ENCODE results near the gene RYR2. TPM values are rescaled to one million over a fixed set of nuclear protein-coding genes. Genes with fewer than 3 reads are reported as not detected.

Gene RYR2
- total and polyA plus RNA-seq, 2 donors (not counting 1 experiment from before 2014, with no cell fraction given): not detected

- no peak overlapping the region for H3K9ac ChIP-seq (ENCODE audit: low read length)
- Mint-ChIP-seq H3K9me3 (ENCODE audit: insufficient read depth) (no peaks in the 10 kb centered on the region), H3K4me1 (no peaks in the 10 kb centered on the region), H3K27me3 (no peaks in the 10 kb centered on the region), H3K27ac (no peak overlapping the region), H3K4me3 (no peak overlapping the region)
- no peaks in the 10 kb centered on the region for H3K4me1 ChIP-seq (ENCODE audit: control insufficient read depth in 2 of 2, insufficient read depth in 2 of 2, low read length in 2 of 2)
- H4K20me1 ChIP-seq (ENCODE audit: control insufficient read depth, insufficient read depth, low read length, poor library complexity, severe bottlenecking): no peaks in the 10 kb centered on the region
- no peaks in the 10 kb centered on the region for H3K27me3 ChIP-seq (replicated peaks in 1 of 4; ENCODE audit: control extremely low read depth in 1 of 4, control insufficient read depth in 3 of 4, insufficient read depth in 4 of 4, low read length in 3 of 4)
- WGBS (ENCODE audit: insufficient coverage): 88% methylated on average over 3 of the region's 6 CpGs
- POLR2A ChIA-PET: no interaction called here
- CTCF ChIA-PET: no interaction called here
- ATAC-seq (ENCODE audit: low read depth) (no peak), DNase-seq (no peak)
- H3K79me2 ChIP-seq (ENCODE audit: control insufficient read depth, insufficient read depth, low read length): no peaks in the 10 kb centered on the region
- H2AFZ ChIP-seq (ENCODE audit: insufficient read depth, low read depth, low read length, poor library complexity, severe bottlenecking): no peak overlapping the region
- no peak overlapping the region for H3K4me3 ChIP-seq (ENCODE audit: control extremely low read depth in 1 of 5, extremely low read depth in 1 of 5, insufficient read depth in 1 of 5, low read depth in 2 of 5, low read length in 4 of 5)
- intact Hi-C loops (cut with micrococcal nuclease): no loop called here
- no peaks in the 10 kb centered on the region for H3K36me3 ChIP-seq (replicated peaks in 1 of 2; ENCODE audit: control extremely low read depth in 1 of 2, control insufficient read depth in 1 of 2, extremely low read depth in 1 of 2, insufficient read depth in 2 of 2, low read length in 1 of 2)
- no peak overlapping the region for H3K27ac ChIP-seq (ENCODE audit: low read length in 2 of 2)
- H3K9me3 ChIP-seq (ENCODE audit: control extremely low read depth in 1 of 3, control insufficient read depth in 2 of 3, insufficient read depth in 1 of 3, low read length in 2 of 3): peaks cover 0 to 9% (median 0%) of the 10 kb centered on the region in 3 donors
- H3K4me2 ChIP-seq (replicated peaks; ENCODE audit: low read depth, low read length, poor library complexity, severe bottlenecking): no peak overlapping the region
- TF ChIP-seq EZH2 (IDR thresholded peaks at IDR 0.05; ENCODE audit: borderline replicate concordance, insufficient read depth, low read depth, low read length, poor library complexity, severe bottlenecking) (no peak), CTCF (IDR thresholded peaks at IDR 0.05) (no peak)
These were observed 164.1 kb downstream of the RYR2 start for GRCh38 chr1:237206065-237206414.

GRCh38 chr1:237211031-237211430, 169.0 kb downstream of the RYR2 start:
- no peak overlapping the region for H3K4me2 ChIP-seq (replicated peaks; ENCODE audit: low read depth, low read length, poor library complexity, severe bottlenecking)
- no peak overlapping the region for H2AFZ ChIP-seq (ENCODE audit: insufficient read depth, low read depth, low read length, poor library complexity, severe bottlenecking)
- Mint-ChIP-seq H3K4me3 (no peak overlapping the region), H3K27ac (no peak overlapping the region), H3K4me1 (no peaks in the 10 kb centered on the region), H3K9me3 (ENCODE audit: insufficient read depth) (no peaks in the 10 kb centered on the region), H3K27me3 (no peaks in the 10 kb centered on the region)
- WGBS (ENCODE audit: insufficient coverage): no CpG with 5 or more reads among the region's 5 CpGs
- H3K27ac ChIP-seq (ENCODE audit: low read length in 2 of 2): no peak overlapping the region
- intact Hi-C loops (cut with micrococcal nuclease): no loop called here
- H4K20me1 ChIP-seq (ENCODE audit: control insufficient read depth, insufficient read depth, low read length, poor library complexity, severe bottlenecking): no peaks in the 10 kb centered on the region
- ATAC-seq (ENCODE audit: low read depth) (no peak), DNase-seq (no peak)
- no peaks in the 10 kb centered on the region for H3K36me3 ChIP-seq (replicated peaks in 1 of 2; ENCODE audit: control extremely low read depth in 1 of 2, control insufficient read depth in 1 of 2, extremely low read depth in 1 of 2, insufficient read depth in 2 of 2, low read length in 1 of 2)
- no peak overlapping the region for H3K4me3 ChIP-seq (ENCODE audit: control extremely low read depth in 1 of 5, extremely low read depth in 1 of 5, insufficient read depth in 1 of 5, low read depth in 2 of 5, low read length in 4 of 5)
- ChIA-PET POLR2A (no interaction called here), CTCF (no interaction called here)
- TF ChIP-seq EZH2 (IDR thresholded peaks at IDR 0.05; ENCODE audit: borderline replicate concordance, insufficient read depth, low read depth, low read length, poor library complexity, severe bottlenecking): no peak
- TF ChIP-seq CTCF (IDR thresholded peaks at IDR 0.05): no peak
- peaks cover 0 to under 1% (median 0%) of the 10 kb centered on the region in 3 donors for H3K9me3 ChIP-seq (ENCODE audit: control extremely low read depth in 1 of 3, control insufficient read depth in 2 of 3, insufficient read depth in 1 of 3, low read length in 2 of 3)
- no peaks in the 10 kb centered on the region for H3K4me1 ChIP-seq (ENCODE audit: control insufficient read depth in 2 of 2, insufficient read depth in 2 of 2, low read length in 2 of 2)
- H3K27me3 ChIP-seq (replicated peaks in 1 of 4; ENCODE audit: control extremely low read depth in 1 of 4, control insufficient read depth in 3 of 4, insufficient read depth in 4 of 4, low read length in 3 of 4): no peaks in the 10 kb centered on the region
- no peak overlapping the region for H3K9ac ChIP-seq (ENCODE audit: low read length)
- no peaks in the 10 kb centered on the region for H3K79me2 ChIP-seq (ENCODE audit: control insufficient read depth, insufficient read depth, low read length)
